Fibroblast of lung (primary cell): ENCODE data around the gene ZBTB11. TPM values are rescaled to one million over a fixed set of nuclear protein-coding genes. Genes with fewer than 3 reads are reported as not detected.
"Not testable (repeated sequence)": the region's sequence is repeated elsewhere in the genome, so short reads cannot be mapped to it uniquely, and the experiment has no call there.

Experiments used
- DNase-seq, 2 donors: peaks; one replicate each; pipeline versions ENCODE4 v3.0.0 to v3.0.0-alpha.2; 2010; ENCODE audit warnings: low read depth in 2 of 2
- H2AFZ ChIP-seq: 2 replicates; pipeline ENCODE4 v1.5.1; 2012; ENCODE audit warnings: low read length, control low read depth, inconsistent platforms
- H3K27ac ChIP-seq: 2 replicates; pipeline ENCODE4 v1.5.1; 2011; ENCODE audit warnings: low read length, control low read depth; ENCODE audit not compliant: insufficient read depth
- H3K27me3 ChIP-seq: 2 replicates; pipeline ENCODE4 v1.5.1; 2011; ENCODE audit warnings: mild to moderate bottlenecking, low read length; ENCODE audit not compliant: control insufficient read depth, insufficient read depth
- H3K36me3 ChIP-seq: 2 replicates; pipeline ENCODE4 v1.5.1; 2011; ENCODE audit warnings: low read length; ENCODE audit not compliant: control insufficient read depth, insufficient read depth
- H3K4me1 ChIP-seq: 2 replicates; pipeline ENCODE4 v1.5.1; 2011; ENCODE audit warnings: low read length; ENCODE audit not compliant: control insufficient read depth, insufficient read depth; ENCODE audit errors: extremely low read depth
- H3K4me2 ChIP-seq: 2 replicates; pipeline ENCODE4 v1.5.1; 2011; ENCODE audit warnings: low read length, control low read depth; ENCODE audit not compliant: insufficient read depth; ENCODE audit errors: extremely low read depth
- H3K4me3 ChIP-seq, 4 experiments: fragments of 200-600 bp in 1 of 4; sonication (generic) in 1 of 4; replicated peaks in 1 of 4; 2 replicates each; pipeline ENCODE4 v1.5.1; 2011 to 2016; ENCODE audit warnings: low read length in 4 of 4, low read depth in 3 of 4, mild to moderate bottlenecking in 3 of 4, control low read depth in 2 of 4, inconsistent platforms in 1 of 4, mixed read lengths in 1 of 4; ENCODE audit not compliant: insufficient read depth in 1 of 4; ENCODE audit errors: control extremely low read depth in 1 of 4
- H3K79me2 ChIP-seq: 2 replicates; pipeline ENCODE4 v1.5.1; 2012; ENCODE audit warnings: mild to moderate bottlenecking, low read length, inconsistent platforms; ENCODE audit not compliant: control insufficient read depth, insufficient read depth
- H3K9ac ChIP-seq: 2 replicates; pipeline ENCODE4 v1.5.1; 2011; ENCODE audit warnings: mild to moderate bottlenecking, low read length, control low read depth; ENCODE audit not compliant: insufficient read depth
- H3K9me3 ChIP-seq: 2 replicates; pipeline ENCODE4 v1.5.1; 2012; ENCODE audit warnings: low read depth, low read length; ENCODE audit not compliant: control insufficient read depth, insufficient read depth
- H4K20me1 ChIP-seq: 2 replicates; pipeline ENCODE4 v1.5.1; 2011; ENCODE audit warnings: low read length; ENCODE audit not compliant: control insufficient read depth, insufficient read depth; ENCODE audit errors: extremely low read depth
- CTCF ChIP-seq, 2 donors: IDR thresholded peaks in 1 of 2; conservative IDR thresholded peaks in 1 of 2; 1 replicate in 1 of 2; 2 replicates in 1 of 2; pipeline ENCODE4 v1.5.1; 2011 to 2012; ENCODE audit warnings: low read length in 2 of 2, control low read depth in 1 of 2, inconsistent platforms in 1 of 2, low read depth in 1 of 2, mild to moderate bottlenecking in 1 of 2
- EZH2 ChIP-seq: IDR thresholded peaks from 2 replicates; pipeline ENCODE4 v1.5.1; 2012; ENCODE audit warnings: low read length, control low read depth, mild to moderate bottlenecking; ENCODE audit errors: missing control alignments
- polyA plus RNA-seq, 2 donors: library from polyadenylated mRNA; depleted of rRNA in 1 of 2; stranded (reverse) in 1 of 2; unstranded in 1 of 2; fragments of >200 nt; gene quantifications; 2 replicates each; pipeline ENCODE4 v1.2.1, GENCODE V29; 2011 to 2012; ENCODE audit warnings: missing spikeins in 1 of 2
- total RNA-seq: library from RNA; depleted of rRNA; stranded (reverse); fragments of >200 nt; gene quantifications from 2 replicates; pipeline ENCODE4 v1.2.1, GENCODE V29; 2014

Gene ZBTB11
- total and polyA plus RNA-seq, 2 donors (not counting 1 experiment from before 2014, with no cell fraction given): 11.4 to 26.6 TPM

- Histone ChIP-seq H4K20me1 (no peaks in the 10 kb centered on the region), H3K36me3 (no peaks in the 10 kb centered on the region), H3K4me3 (no peak overlapping the region), H3K4me2 (no peak overlapping the region), H3K9ac (no peak overlapping the region), H3K9me3 (no peaks in the 10 kb centered on the region), H3K79me2 (no peaks in the 10 kb centered on the region), H3K27me3 (no peaks in the 10 kb centered on the region), H3K27ac (no peak overlapping the region), H3K4me1 (peaks cover 3% of the 10 kb centered on the region), H2AFZ (no peak overlapping the region)
- DNase-seq: no peak
- no peak for TF ChIP-seq CTCF (conservative IDR thresholded peaks at IDR 0.05 in 1 of 2, IDR thresholded peaks at IDR 0.05 in 1 of 2; ENCODE audit: low read depth in 1 of 2, low read length in 2 of 2)
Measured at GRCh38 chr3:101642441-101642840, 34.5 kb downstream of the ZBTB11 start.

DNA sequence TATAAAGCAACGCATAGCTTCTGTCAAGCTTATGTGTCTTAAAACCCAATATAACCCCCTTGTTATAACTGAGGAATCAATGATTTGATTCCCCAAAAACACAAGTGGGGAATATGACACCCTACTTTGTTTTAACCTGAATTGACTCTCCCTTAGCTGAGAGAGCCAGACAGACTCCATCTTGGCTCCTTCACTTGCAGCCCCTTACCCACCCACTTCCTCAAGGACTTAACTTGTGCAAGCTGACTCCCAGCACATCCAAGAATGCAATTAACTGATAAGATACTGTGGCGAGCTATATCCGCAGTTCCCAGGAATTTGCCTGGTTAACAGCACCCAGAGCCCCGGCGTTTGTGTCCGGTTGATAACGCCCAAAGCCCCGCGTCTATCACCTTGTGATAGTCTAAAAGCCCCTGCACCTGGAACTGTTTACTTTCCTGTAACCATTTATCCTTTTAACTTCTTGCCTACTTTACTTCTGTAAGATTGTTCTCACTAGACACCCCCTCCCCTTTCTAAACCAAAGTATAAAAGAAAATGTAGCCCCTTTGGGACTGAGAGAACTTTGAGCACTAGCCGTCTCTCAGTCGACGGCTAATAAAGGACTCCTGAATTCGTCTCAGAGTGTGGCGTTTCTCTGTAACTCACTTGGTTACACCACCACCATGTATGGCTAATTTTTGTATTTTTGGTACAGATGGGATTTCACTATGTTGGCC lies 35.4 kb downstream of the ZBTB11 start:
- H3K27ac ChIP-seq, H3K36me3 ChIP-seq, H3K79me2 ChIP-seq, H3K4me2 ChIP-seq, H2AFZ ChIP-seq, H4K20me1 ChIP-seq, H3K9me3 ChIP-seq, H3K9ac ChIP-seq, H3K4me1 ChIP-seq, H3K27me3 ChIP-seq, H3K4me3 ChIP-seq, DNase-seq: not testable (repeated sequence)

- DNase-seq: no peak
- Histone ChIP-seq H4K20me1 (no peaks in the 10 kb centered on the region), H3K79me2 (no peaks in the 10 kb centered on the region), H2AFZ (no peak overlapping the region), H3K27ac (no peak overlapping the region), H3K27me3 (no peaks in the 10 kb centered on the region), H3K9me3 (no peaks in the 10 kb centered on the region), H3K4me3 (no peak overlapping the region), H3K4me1 (peaks cover 3% of the 10 kb centered on the region), H3K4me2 (no peak overlapping the region), H3K36me3 (no peaks in the 10 kb centered on the region), H3K9ac (no peak overlapping the region)
- TF ChIP-seq EZH2 (no peak), CTCF (conservative IDR thresholded peaks at IDR 0.05 in 1 of 2, IDR thresholded peaks at IDR 0.05 in 1 of 2; ENCODE audit: low read depth in 1 of 2, low read length in 2 of 2) (no peak)
Measured at GRCh38 chr3:101640256-101640655, 36.7 kb downstream of the ZBTB11 start.
